GM18858 (cell line): ENCODE data around the gene CCDC170.
"Not testable (repeated sequence)": the region's sequence is repeated elsewhere in the genome, so short reads cannot be mapped to it uniquely, and the experiment has no call there.

Experiments
- ATAC-seq: cut with Tn5 transposase; IDR thresholded peaks from one replicate; pipeline ENCODE4 v1.9.1; 2021; ENCODE audit not compliant: unreplicated experiment

CCDC170 gene

DNA sequence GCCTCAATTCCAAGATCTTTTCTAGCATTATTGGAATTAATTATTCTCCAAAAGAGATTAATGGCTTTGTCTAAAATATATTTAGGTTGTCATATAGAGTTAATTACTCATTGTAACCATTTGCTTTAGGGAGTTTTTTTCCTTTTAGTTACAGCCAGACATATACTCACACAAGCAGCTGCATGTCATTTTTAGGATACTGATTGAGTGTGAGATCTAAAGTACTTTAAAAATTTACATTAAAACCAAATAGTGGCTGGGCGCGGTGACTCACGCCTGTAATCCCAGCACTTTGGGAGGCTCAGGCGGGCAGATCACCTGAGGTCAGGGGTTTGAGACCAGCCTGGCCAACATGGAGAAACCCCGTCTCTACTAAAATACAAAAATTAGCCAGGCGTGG is 51.1 kb downstream of the CCDC170 start:
- ATAC-seq, result not testable (repeated sequence)

DNA sequence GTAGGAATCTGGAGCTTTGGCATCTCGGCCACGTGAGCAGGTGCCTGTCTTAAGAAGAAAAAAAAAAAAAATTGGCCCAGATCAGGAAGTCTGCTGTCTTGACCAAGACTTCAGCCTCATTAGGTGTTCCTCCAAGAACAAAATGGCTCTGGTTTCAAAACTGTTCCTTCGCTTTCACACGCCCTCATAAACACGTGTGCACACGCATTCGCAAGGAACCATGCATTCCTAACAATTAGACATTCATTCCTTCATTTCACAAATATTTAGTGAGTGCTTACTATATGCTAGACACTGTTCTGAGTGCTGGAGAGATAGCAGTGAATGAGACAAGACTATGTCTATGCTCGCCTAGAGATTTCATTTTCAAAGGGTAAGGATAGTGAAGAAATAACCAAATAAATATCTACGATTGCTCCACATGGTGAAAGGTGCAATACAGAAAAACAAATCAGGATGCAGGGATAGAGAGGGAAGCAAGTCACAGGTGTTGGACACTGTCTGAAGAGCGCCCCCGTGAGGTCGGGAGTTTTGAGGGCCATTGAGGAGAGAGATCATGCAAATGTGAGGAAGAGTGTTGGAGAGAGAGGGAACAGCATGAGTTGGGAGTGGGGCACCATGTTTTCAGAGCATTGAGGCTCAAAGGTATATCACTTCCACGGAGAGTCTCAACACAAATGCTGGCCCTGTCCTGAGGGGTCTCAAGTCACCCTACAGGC is 53.3 kb downstream of the CCDC170 start:
- ATAC-seq, result no peak

DNA sequence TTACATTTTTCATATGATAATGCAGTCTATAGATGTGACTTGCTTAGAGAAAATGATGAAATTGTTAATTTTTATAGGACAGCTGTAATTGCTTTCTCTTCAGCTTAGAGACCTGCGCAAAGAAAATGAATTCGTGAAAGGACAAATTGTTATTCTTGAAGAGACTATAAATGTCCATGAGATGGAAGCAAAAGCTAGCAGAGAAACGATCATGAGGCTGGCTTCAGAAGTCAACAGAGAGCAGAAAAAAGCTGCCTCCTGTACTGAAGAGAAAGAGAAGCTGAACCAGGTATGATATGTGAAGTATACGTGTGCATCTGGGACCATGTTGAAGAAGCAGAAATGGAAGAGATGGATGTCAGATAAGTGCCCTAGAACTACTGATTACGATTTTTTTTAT is 54.4 kb downstream of the CCDC170 start:
- ATAC-seq, result no peak

GRCh38 chr6:151549790-151550189 is 56.0 kb downstream of the CCDC170 start:
- no peak for ATAC-seq

- no peak for ATAC-seq
Measured at GRCh38 chr6:151550618-151551017, 56.8 kb downstream of the CCDC170 start.

- ATAC-seq, result no peak
Measured at GRCh38 chr6:151551223-151551857, 57.5 kb downstream of the CCDC170 start.

- ATAC-seq, result no peak
Measured at GRCh38 chr6:151553416-151554165, 59.8 kb downstream of the CCDC170 start.

DNA sequence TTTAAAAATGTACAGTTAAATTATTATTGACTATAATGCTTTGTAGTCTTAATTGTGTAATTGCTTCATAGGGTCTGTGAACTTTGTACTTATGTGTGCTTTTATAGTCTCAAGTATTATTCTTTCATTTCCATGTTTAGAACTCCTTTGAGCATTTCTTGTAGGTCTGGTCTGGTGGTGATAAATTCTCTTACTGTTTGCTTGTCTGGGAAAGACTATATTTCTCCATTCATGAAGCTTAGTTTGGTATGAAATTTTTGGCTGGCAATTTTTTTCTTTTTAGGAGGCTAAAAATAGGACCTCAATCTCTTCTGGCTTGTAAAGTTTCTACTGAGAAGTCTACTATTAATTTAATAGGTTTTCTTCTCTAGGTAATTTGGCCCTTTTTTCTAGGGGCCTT is 67.4 kb downstream of the CCDC170 start:
- no peak for ATAC-seq

GRCh38 chr6:151564654-151565053 is 70.8 kb downstream of the CCDC170 start:
- no peak for ATAC-seq

- no peak for ATAC-seq
Measured at GRCh38 chr6:151565940-151566339, 72.1 kb downstream of the CCDC170 start.

DNA sequence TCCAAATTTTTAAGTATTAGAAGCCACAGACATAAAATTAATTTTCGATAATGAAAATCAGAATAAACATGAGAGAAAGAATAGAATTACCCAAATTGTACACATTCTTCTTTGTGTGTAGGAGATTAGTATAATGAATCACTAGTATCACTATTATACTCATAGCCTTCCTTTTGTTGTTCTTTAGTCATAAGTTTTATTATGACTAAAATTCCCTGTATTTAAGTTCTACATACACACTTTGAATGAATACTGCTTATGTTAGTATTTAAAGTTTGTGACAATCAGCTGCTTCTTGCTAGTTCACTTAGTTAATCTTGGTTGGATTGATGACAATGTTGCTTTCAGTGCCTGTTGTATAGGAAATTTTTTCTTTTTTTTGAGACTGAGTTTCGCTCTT is 72.7 kb downstream of the CCDC170 start:
- ATAC-seq, result no peak

DNA sequence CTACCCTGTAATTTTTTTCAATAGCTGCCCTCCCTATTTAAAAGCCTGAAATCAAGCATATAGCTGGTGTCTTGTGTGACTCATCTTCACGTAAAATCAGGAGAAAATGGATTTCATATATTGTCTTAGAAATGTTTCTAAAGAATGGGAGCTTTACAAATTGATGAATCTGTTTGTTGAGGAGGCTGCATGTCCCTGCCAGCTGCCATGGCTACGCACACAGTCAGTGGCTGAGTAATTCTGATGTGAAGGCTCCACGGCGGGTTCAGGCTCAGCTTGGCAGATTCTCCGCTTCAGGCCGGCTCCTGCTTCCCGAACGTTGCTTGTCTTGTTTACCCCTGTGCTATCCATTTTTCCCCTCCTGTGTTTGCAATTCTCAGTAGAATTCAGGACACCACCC is 82.8 kb downstream of the CCDC170 start:
- no peak for ATAC-seq

GRCh38 chr6:151577257-151577656 is 83.4 kb downstream of the CCDC170 start:
- no peak for ATAC-seq

GRCh38 chr6:151585741-151586140 is 91.9 kb downstream of the CCDC170 start:
- no peak for ATAC-seq

DNA sequence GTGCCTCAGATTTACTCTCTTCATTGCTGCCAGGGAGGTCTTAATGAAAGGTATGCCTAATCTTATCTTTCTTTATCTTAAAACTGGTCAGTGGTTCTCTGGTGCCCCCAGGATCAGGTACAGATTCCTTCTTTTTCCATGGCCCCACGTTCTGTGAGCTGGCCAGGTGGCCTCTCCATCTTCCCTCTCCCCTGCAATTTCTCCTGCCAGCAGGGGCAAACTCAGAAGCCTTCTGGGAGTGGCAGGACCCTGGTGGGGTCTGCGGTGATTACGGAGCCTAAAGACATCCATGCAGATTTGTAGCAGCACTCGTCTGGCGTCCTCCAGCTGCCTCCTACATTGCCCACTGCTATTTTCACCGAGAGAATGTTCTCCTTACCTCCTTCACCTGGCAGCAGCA is 95.8 kb downstream of the CCDC170 start:
- ATAC-seq, result no peak

DNA sequence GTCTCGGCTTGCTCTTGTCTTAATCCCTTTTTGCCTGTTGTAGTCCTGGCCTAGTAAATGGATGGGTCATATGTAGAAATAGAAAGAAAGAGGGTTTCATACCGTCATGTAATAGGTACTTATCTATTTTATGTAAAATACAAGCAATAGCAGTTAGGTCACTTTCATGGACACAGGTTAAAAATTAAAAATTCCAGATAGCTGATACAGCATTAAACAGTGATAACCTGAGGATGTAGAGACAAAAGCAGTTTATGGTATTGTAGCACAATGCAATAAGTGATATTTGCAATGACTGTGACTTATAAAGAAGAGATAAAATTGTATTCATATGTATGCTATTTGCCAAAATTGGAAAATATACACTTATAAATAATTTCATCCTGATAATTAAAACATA is 96.9 kb downstream of the CCDC170 start:
- no peak for ATAC-seq

- no peak for ATAC-seq
Measured at GRCh38 chr6:151592449-151593159, 98.8 kb downstream of the CCDC170 start.

GRCh38 chr6:151609146-151609902 is 115.5 kb downstream of the CCDC170 start:
- no peak for ATAC-seq

- ATAC-seq, result no peak
Measured at GRCh38 chr6:151610326-151610725, 116.5 kb downstream of the CCDC170 start.

GRCh38 chr6:151614630-151615029 is 120.8 kb downstream of the CCDC170 start:
- no peak for ATAC-seq

DNA sequence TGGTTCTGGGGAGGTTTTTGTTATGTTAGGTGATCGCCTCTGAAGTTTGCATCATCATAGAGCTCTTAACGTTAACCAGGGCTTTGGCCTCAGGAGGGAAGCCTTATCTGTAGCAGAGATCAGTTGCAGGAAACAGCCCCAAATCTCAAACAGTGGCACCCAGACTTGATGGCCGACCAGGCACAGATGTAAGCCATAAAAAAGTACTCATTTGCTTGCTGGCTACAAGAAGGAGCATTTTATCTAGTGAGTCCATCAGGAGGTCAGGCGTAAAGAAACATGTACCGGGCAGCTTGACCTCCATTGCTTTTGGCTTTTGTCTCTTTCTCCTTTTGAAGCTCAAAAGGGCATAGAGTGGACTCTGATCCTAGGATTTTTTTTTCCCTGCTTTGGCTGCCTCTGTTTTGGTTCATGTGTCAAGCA is 122.3 kb downstream of the CCDC170 start:
- no peak for ATAC-seq
